Measurements from ENCODE around the gene FARP1.

Gene FARP1

GRCh38 chr13:98195054-98195791, 52.3 kb downstream of the FARP1 start:
- DNase-seq, result no peak
- CTCF ChIA-PET, result interaction anchor here (1.4 kb wide), 1 partner anchor 11 kb away, joined by 3 read pairs; no protein-coding TSS in a partner anchor
- 83% methylated on average over 6 of the region's 10 CpGs for WGBS (ENCODE audit: insufficient coverage)

GRCh38 chr13:98198683-98199082, 55.8 kb downstream of the FARP1 start:
- 100% methylated on average over 2 of the region's 4 CpGs for WGBS (ENCODE audit: insufficient coverage)
- H3K4me1 ChIP-seq (ENCODE audit: control extremely low read depth in 1 of 4, control insufficient read depth in 4 of 4, insufficient read depth in 4 of 4, low read length in 3 of 4), result no peaks in the 10 kb centered on the region
- H3K27ac ChIP-seq (ENCODE audit: insufficient read depth in 1 of 2, low read depth in 1 of 2, low read length in 2 of 2, poor library complexity in 1 of 2, severe bottlenecking in 2 of 2), result no peak overlapping the region
- no peak overlapping the region for H3K4me3 ChIP-seq (ENCODE audit: control insufficient read depth in 1 of 7, extremely low read depth in 1 of 7, insufficient read depth in 4 of 7, low read depth in 2 of 7, low read length in 6 of 7)
- POLR2A ChIA-PET, result no interaction called here
- H3K27me3 ChIP-seq (replicated peaks in 2 of 5; ENCODE audit: control insufficient read depth in 4 of 5, insufficient read depth in 5 of 5, low read length in 4 of 5), result no peaks in the 10 kb centered on the region
- CTCF ChIA-PET, result no interaction called here
- DNase-seq, result no peak
- H3K9me3 ChIP-seq (ENCODE audit: control extremely low read depth in 1 of 5, control insufficient read depth in 4 of 5, insufficient read depth in 2 of 5, low read depth in 1 of 5, low read length in 4 of 5), result peaks cover 0 to 4% (median 0%) of the 10 kb centered on the region in 5 experiments
- no peaks in the 10 kb centered on the region for H3K36me3 ChIP-seq (ENCODE audit: control insufficient read depth in 4 of 4, insufficient read depth in 4 of 4, low read length in 3 of 4)

More at GRCh38 chr13:98195054-98195791, 52.3 kb downstream of the FARP1 start:
- Histone ChIP-seq H3K4me1 (ENCODE audit: control extremely low read depth in 1 of 4, control insufficient read depth in 4 of 4, insufficient read depth in 4 of 4, low read length in 3 of 4) (no peaks in the 10 kb centered on the region), H3K36me3 (ENCODE audit: control insufficient read depth in 4 of 4, insufficient read depth in 4 of 4, low read length in 3 of 4) (no peaks in the 10 kb centered on the region), H3K27me3 (replicated peaks in 2 of 5; ENCODE audit: control insufficient read depth in 4 of 5, insufficient read depth in 5 of 5, low read length in 4 of 5) (no peaks in the 10 kb centered on the region), H3K9me3 (ENCODE audit: control extremely low read depth in 1 of 5, control insufficient read depth in 4 of 5, insufficient read depth in 2 of 5, low read depth in 1 of 5, low read length in 4 of 5) (no peaks in the 10 kb centered on the region), H3K27ac (ENCODE audit: insufficient read depth in 1 of 2, low read depth in 1 of 2, low read length in 2 of 2, poor library complexity in 1 of 2, severe bottlenecking in 2 of 2) (no peak overlapping the region), H3K4me3 (ENCODE audit: control insufficient read depth in 1 of 7, extremely low read depth in 1 of 7, insufficient read depth in 4 of 7, low read depth in 2 of 7, low read length in 6 of 7) (no peak overlapping the region)
- POLR2A ChIA-PET, result no interaction called here

- Histone ChIP-seq H3K9me3 (ENCODE audit: control extremely low read depth in 1 of 5, control insufficient read depth in 4 of 5, insufficient read depth in 2 of 5, low read depth in 1 of 5, low read length in 4 of 5) (peaks cover 0 to 5% (median 3%) of the 10 kb centered on the region in 5 experiments), H3K36me3 (ENCODE audit: control insufficient read depth in 4 of 4, insufficient read depth in 4 of 4, low read length in 3 of 4) (no peaks in the 10 kb centered on the region), H3K27me3 (replicated peaks in 2 of 5; ENCODE audit: control insufficient read depth in 4 of 5, insufficient read depth in 5 of 5, low read length in 4 of 5) (no peaks in the 10 kb centered on the region), H3K4me3 (ENCODE audit: control insufficient read depth in 1 of 7, extremely low read depth in 1 of 7, insufficient read depth in 4 of 7, low read depth in 2 of 7, low read length in 6 of 7) (no peak overlapping the region), H3K27ac (ENCODE audit: insufficient read depth in 1 of 2, low read depth in 1 of 2, low read length in 2 of 2, poor library complexity in 1 of 2, severe bottlenecking in 2 of 2) (no peak overlapping the region), H3K4me1 (ENCODE audit: control extremely low read depth in 1 of 4, control insufficient read depth in 4 of 4, insufficient read depth in 4 of 4, low read length in 3 of 4) (no peaks in the 10 kb centered on the region)
- WGBS (ENCODE audit: insufficient coverage), result 92% methylated on average over 2 of the region's 4 CpGs
- CTCF ChIA-PET, result no interaction called here
- DNase-seq, result no peak
- POLR2A ChIA-PET, result no interaction called here
Measured at GRCh38 chr13:98199480-98199879, 56.6 kb downstream of the FARP1 start.

- no peaks in the 10 kb centered on the region for H3K36me3 ChIP-seq (ENCODE audit: control insufficient read depth in 4 of 4, insufficient read depth in 4 of 4, low read length in 3 of 4)
- no peak for DNase-seq
- H3K27me3 ChIP-seq (replicated peaks in 2 of 5; ENCODE audit: control insufficient read depth in 4 of 5, insufficient read depth in 5 of 5, low read length in 4 of 5), result no peaks in the 10 kb centered on the region
- WGBS (ENCODE audit: insufficient coverage), result 97% methylated on average over 3 of the region's 5 CpGs
- ChIA-PET CTCF (no interaction called here), POLR2A (no interaction called here)
- peaks cover 0 to 6% (median 5%) of the 10 kb centered on the region in 5 experiments for H3K9me3 ChIP-seq (ENCODE audit: control extremely low read depth in 1 of 5, control insufficient read depth in 4 of 5, insufficient read depth in 2 of 5, low read depth in 1 of 5, low read length in 4 of 5)
- H3K4me3 ChIP-seq (ENCODE audit: control insufficient read depth in 1 of 7, extremely low read depth in 1 of 7, insufficient read depth in 4 of 7, low read depth in 2 of 7, low read length in 6 of 7), result no peak overlapping the region
- H3K27ac ChIP-seq (ENCODE audit: insufficient read depth in 1 of 2, low read depth in 1 of 2, low read length in 2 of 2, poor library complexity in 1 of 2, severe bottlenecking in 2 of 2), result no peak overlapping the region
- H3K4me1 ChIP-seq (ENCODE audit: control extremely low read depth in 1 of 4, control insufficient read depth in 4 of 4, insufficient read depth in 4 of 4, low read length in 3 of 4), result no peaks in the 10 kb centered on the region
Measured at GRCh38 chr13:98200211-98200878, 57.5 kb downstream of the FARP1 start.

- no peak for DNase-seq
- 98% methylated on average over 8 of the region's 8 CpGs for WGBS (ENCODE audit: insufficient coverage)
- ChIA-PET CTCF (no interaction called here), POLR2A (no interaction called here)
- Histone ChIP-seq H3K9me3 (ENCODE audit: control extremely low read depth in 1 of 5, control insufficient read depth in 4 of 5, insufficient read depth in 2 of 5, low read depth in 1 of 5, low read length in 4 of 5) (peaks cover 0 to 10% (median 5%) of the 10 kb centered on the region in 5 experiments), H3K27ac (ENCODE audit: insufficient read depth in 1 of 2, low read depth in 1 of 2, low read length in 2 of 2, poor library complexity in 1 of 2, severe bottlenecking in 2 of 2) (no peak overlapping the region), H3K36me3 (ENCODE audit: control insufficient read depth in 4 of 4, insufficient read depth in 4 of 4, low read length in 3 of 4) (no peaks in the 10 kb centered on the region), H3K27me3 (replicated peaks in 2 of 5; ENCODE audit: control insufficient read depth in 4 of 5, insufficient read depth in 5 of 5, low read length in 4 of 5) (no peaks in the 10 kb centered on the region), H3K4me1 (ENCODE audit: control extremely low read depth in 1 of 4, control insufficient read depth in 4 of 4, insufficient read depth in 4 of 4, low read length in 3 of 4) (no peaks in the 10 kb centered on the region), H3K4me3 (ENCODE audit: control insufficient read depth in 1 of 7, extremely low read depth in 1 of 7, insufficient read depth in 4 of 7, low read depth in 2 of 7, low read length in 6 of 7) (no peak overlapping the region)
Measured at GRCh38 chr13:98201189-98201588, 58.3 kb downstream of the FARP1 start.

GRCh38 chr13:98201984-98202383, 59.1 kb downstream of the FARP1 start:
- CTCF ChIA-PET, result no interaction called here
- Histone ChIP-seq H3K27me3 (replicated peaks in 2 of 5; ENCODE audit: control insufficient read depth in 4 of 5, insufficient read depth in 5 of 5, low read length in 4 of 5) (no peaks in the 10 kb centered on the region), H3K4me1 (ENCODE audit: control extremely low read depth in 1 of 4, control insufficient read depth in 4 of 4, insufficient read depth in 4 of 4, low read length in 3 of 4) (no peaks in the 10 kb centered on the region), H3K9me3 (ENCODE audit: control extremely low read depth in 1 of 5, control insufficient read depth in 4 of 5, insufficient read depth in 2 of 5, low read depth in 1 of 5, low read length in 4 of 5) (peaks cover 0 to 11% (median 5%) of the 10 kb centered on the region in 5 experiments), H3K4me3 (ENCODE audit: control insufficient read depth in 1 of 7, extremely low read depth in 1 of 7, insufficient read depth in 4 of 7, low read depth in 2 of 7, low read length in 6 of 7) (no peak overlapping the region), H3K27ac (ENCODE audit: insufficient read depth in 1 of 2, low read depth in 1 of 2, low read length in 2 of 2, poor library complexity in 1 of 2, severe bottlenecking in 2 of 2) (no peak overlapping the region), H3K36me3 (ENCODE audit: control insufficient read depth in 4 of 4, insufficient read depth in 4 of 4, low read length in 3 of 4) (no peaks in the 10 kb centered on the region)
- 91% methylated on average over 5 of the region's 6 CpGs for WGBS (ENCODE audit: insufficient coverage)
- DNase-seq, result no peak
- POLR2A ChIA-PET, result no interaction called here

GRCh38 chr13:98203646-98204326, 60.9 kb downstream of the FARP1 start:
- no peak overlapping the region for H3K4me3 ChIP-seq (ENCODE audit: control insufficient read depth in 1 of 7, extremely low read depth in 1 of 7, insufficient read depth in 4 of 7, low read depth in 2 of 7, low read length in 6 of 7)
- no peaks in the 10 kb centered on the region for H3K36me3 ChIP-seq (ENCODE audit: control insufficient read depth in 4 of 4, insufficient read depth in 4 of 4, low read length in 3 of 4)
- WGBS (ENCODE audit: insufficient coverage), result 98% methylated on average over 5 of the region's 8 CpGs
- H3K9me3 ChIP-seq (ENCODE audit: control extremely low read depth in 1 of 5, control insufficient read depth in 4 of 5, insufficient read depth in 2 of 5, low read depth in 1 of 5, low read length in 4 of 5), result peaks cover 0 to 11% (median 5%) of the 10 kb centered on the region in 5 experiments
- ChIA-PET CTCF (interaction anchor here (0.7 kb wide), 1 partner anchor 17 kb away, joined by 3 read pairs; no protein-coding TSS in a partner anchor), POLR2A (no interaction called here)
- no peaks in the 10 kb centered on the region for H3K4me1 ChIP-seq (ENCODE audit: control extremely low read depth in 1 of 4, control insufficient read depth in 4 of 4, insufficient read depth in 4 of 4, low read length in 3 of 4)
- no peak for DNase-seq
- H3K27me3 ChIP-seq (replicated peaks in 2 of 5; ENCODE audit: control insufficient read depth in 4 of 5, insufficient read depth in 5 of 5, low read length in 4 of 5), result no peaks in the 10 kb centered on the region
- H3K27ac ChIP-seq (ENCODE audit: insufficient read depth in 1 of 2, low read depth in 1 of 2, low read length in 2 of 2, poor library complexity in 1 of 2, severe bottlenecking in 2 of 2), result no peak overlapping the region
